Measurements from ENCODE around the gene ADPGK. TPM values are rescaled to one million over a fixed set of nuclear protein-coding genes. Genes with fewer than 3 reads are reported as not detected.

Gene ADPGK
- total RNA-seq, 1 donor from 2014 or later, result 67.3 TPM

- Histone ChIP-seq H4K20me1 (ENCODE audit: insufficient read depth, low read length) (no peaks in the 10 kb centered on the region), H3K9ac (ENCODE audit: low read length) (no peak overlapping the region), H3K4me2 (ENCODE audit: low read length) (no peak overlapping the region), H2AFZ (ENCODE audit: low read depth, low read length) (no peak overlapping the region), H3K27me3 (ENCODE audit: insufficient read depth, low read length) (no peaks in the 10 kb centered on the region), H3K27ac (ENCODE audit: low read depth, low read length) (no peak overlapping the region), H3K4me3 (ENCODE audit: insufficient read depth, low read depth, low read length) (no peak overlapping the region), H3K79me2 (ENCODE audit: insufficient read depth, low read length) (no peaks in the 10 kb centered on the region), H3K9me3 (ENCODE audit: insufficient read depth, low read depth, low read length) (no peaks in the 10 kb centered on the region), H3K36me3 (ENCODE audit: insufficient read depth, low read length) (no peaks in the 10 kb centered on the region), H3K4me1 (ENCODE audit: insufficient read depth, low read length) (no peaks in the 10 kb centered on the region)
- no peaks in the 10 kb centered on the region for H3K36me3 Mint-ChIP-seq (ENCODE audit: low read depth, unreplicated experiment)
- FAIRE-seq (no peak), DNase-seq (ENCODE audit: low read depth) (no peak)
- no peaks in the 10 kb centered on the region for H3K9me3 Mint-ChIP-seq (ENCODE audit: unreplicated experiment)
- H3K27ac Mint-ChIP-seq (ENCODE audit: unreplicated experiment), result peak overlapping the region; percentile 56
- H3K4me3 Mint-ChIP-seq (ENCODE audit: unreplicated experiment), result no peak overlapping the region
- H3K27me3 Mint-ChIP-seq (ENCODE audit: low read depth, unreplicated experiment), result no peaks in the 10 kb centered on the region
- peaks cover 10% of the 10 kb centered on the region for H3K4me1 Mint-ChIP-seq (ENCODE audit: low read depth, unreplicated experiment)
- no peak for TF ChIP-seq CTCF (IDR thresholded peaks at IDR 0.05; ENCODE audit: insufficient read depth, low read depth, low read length)
- TF ChIP-seq EZH2 (IDR thresholded peaks at IDR 0.05; ENCODE audit: insufficient read depth, low read length), result no peak
Observed at GRCh38 chr15:72801590-72802325, 18.2 kb upstream of the ADPGK start.

DNA sequence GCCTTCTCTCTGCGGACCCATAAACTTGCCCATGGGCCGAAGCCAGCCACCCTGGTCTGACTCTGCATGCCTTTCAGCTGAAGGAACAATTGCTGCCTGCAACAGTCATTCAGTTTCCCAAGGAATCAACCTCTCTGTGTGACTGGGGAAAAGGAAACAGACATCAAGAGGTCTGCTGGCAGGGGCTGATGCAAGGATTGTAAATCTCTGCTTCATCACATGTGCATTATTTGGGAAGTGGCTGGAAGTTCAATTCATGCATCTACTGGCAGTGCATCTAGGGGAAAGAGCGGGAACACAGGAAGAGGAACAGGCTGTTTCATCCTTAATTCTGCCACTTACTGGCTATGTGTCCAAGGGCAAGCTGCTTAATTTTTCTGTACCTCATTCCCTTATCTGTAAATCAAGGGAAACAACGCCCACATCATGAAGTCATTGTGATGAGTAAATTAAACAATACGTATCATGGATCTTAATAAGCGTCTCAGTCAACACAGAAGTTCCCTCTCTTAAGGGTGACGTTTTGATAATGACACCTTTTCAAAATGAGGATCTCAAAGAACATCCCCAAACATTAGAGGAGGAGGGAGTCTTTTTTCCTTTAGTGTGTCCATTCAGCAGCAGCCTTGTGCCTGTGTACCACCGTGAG lies 17.4 kb upstream of the ADPGK start:
- H2AFZ ChIP-seq (ENCODE audit: low read depth, low read length), result no peak overlapping the region
- no peaks in the 10 kb centered on the region for H4K20me1 ChIP-seq (ENCODE audit: insufficient read depth, low read length)
- H3K4me2 ChIP-seq (ENCODE audit: low read length), result no peak overlapping the region
- TF ChIP-seq CTCF (IDR thresholded peaks at IDR 0.05; ENCODE audit: insufficient read depth, low read depth, low read length) (no peak), EZH2 (IDR thresholded peaks at IDR 0.05; ENCODE audit: insufficient read depth, low read length) (no peak)
- H3K9ac ChIP-seq (ENCODE audit: low read length), result no peak overlapping the region
- FAIRE-seq (no peak), DNase-seq (ENCODE audit: low read depth) (no peak)
- Mint-ChIP-seq H3K27ac (ENCODE audit: unreplicated experiment) (peak overlapping the region; percentile 75), H3K9me3 (ENCODE audit: unreplicated experiment) (no peaks in the 10 kb centered on the region), H3K27me3 (ENCODE audit: low read depth, unreplicated experiment) (no peaks in the 10 kb centered on the region), H3K4me1 (ENCODE audit: low read depth, unreplicated experiment) (peaks cover 10% of the 10 kb centered on the region), H3K4me3 (ENCODE audit: unreplicated experiment) (no peak overlapping the region), H3K36me3 (ENCODE audit: low read depth, unreplicated experiment) (no peaks in the 10 kb centered on the region)
- H3K4me3 ChIP-seq (ENCODE audit: insufficient read depth, low read depth, low read length), result no peak overlapping the region
- no peaks in the 10 kb centered on the region for H3K4me1 ChIP-seq (ENCODE audit: insufficient read depth, low read length)
- H3K79me2 ChIP-seq (ENCODE audit: insufficient read depth, low read length), result no peaks in the 10 kb centered on the region
- H3K36me3 ChIP-seq (ENCODE audit: insufficient read depth, low read length), result no peaks in the 10 kb centered on the region
- H3K27ac ChIP-seq (ENCODE audit: low read depth, low read length), result no peak overlapping the region
- H3K27me3 ChIP-seq (ENCODE audit: insufficient read depth, low read length), result no peaks in the 10 kb centered on the region
- no peaks in the 10 kb centered on the region for H3K9me3 ChIP-seq (ENCODE audit: insufficient read depth, low read depth, low read length)

DNA sequence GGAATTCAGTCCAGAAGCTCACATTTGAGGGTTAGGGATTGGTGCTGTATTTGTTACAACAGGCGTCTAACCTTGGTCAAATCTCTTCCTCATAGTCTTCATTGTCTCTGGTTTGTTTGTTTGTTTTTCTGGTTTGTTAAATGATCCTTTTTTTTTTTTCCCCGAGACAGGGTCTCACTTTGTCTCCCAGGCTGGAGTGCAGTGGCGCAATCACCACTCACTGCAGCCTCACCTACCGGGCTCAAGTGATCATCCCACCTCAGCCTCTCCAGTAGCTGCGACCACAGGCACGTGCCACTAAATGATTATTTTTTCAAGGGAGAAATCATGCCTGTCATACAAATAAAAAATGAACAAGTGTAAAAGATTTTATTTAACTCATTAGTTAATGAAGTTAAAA lies 14.3 kb upstream of the ADPGK start:
- H3K36me3 Mint-ChIP-seq (ENCODE audit: low read depth, unreplicated experiment), result no peaks in the 10 kb centered on the region
- H3K79me2 ChIP-seq (ENCODE audit: insufficient read depth, low read length), result no peaks in the 10 kb centered on the region
- H3K4me1 Mint-ChIP-seq (ENCODE audit: low read depth, unreplicated experiment), result peaks cover 10% of the 10 kb centered on the region
- no peaks in the 10 kb centered on the region for H3K27me3 Mint-ChIP-seq (ENCODE audit: low read depth, unreplicated experiment)
- no peak overlapping the region for H2AFZ ChIP-seq (ENCODE audit: low read depth, low read length)
- no peak for TF ChIP-seq CTCF (IDR thresholded peaks at IDR 0.05; ENCODE audit: insufficient read depth, low read depth, low read length)
- TF ChIP-seq EZH2 (IDR thresholded peaks at IDR 0.05; ENCODE audit: insufficient read depth, low read length), result no peak
- H3K9me3 ChIP-seq (ENCODE audit: insufficient read depth, low read depth, low read length), result no peaks in the 10 kb centered on the region
- H3K27me3 ChIP-seq (ENCODE audit: insufficient read depth, low read length), result no peaks in the 10 kb centered on the region
- no peak overlapping the region for H3K27ac ChIP-seq (ENCODE audit: low read depth, low read length)
- no peaks in the 10 kb centered on the region for H3K4me1 ChIP-seq (ENCODE audit: insufficient read depth, low read length)
- H3K4me2 ChIP-seq (ENCODE audit: low read length), result no peak overlapping the region
- no peak overlapping the region for H3K27ac Mint-ChIP-seq (ENCODE audit: unreplicated experiment)
- DNase-seq (ENCODE audit: low read depth) (no peak), FAIRE-seq (no peak)
- H3K9ac ChIP-seq (ENCODE audit: low read length), result no peak overlapping the region
- no peaks in the 10 kb centered on the region for H3K9me3 Mint-ChIP-seq (ENCODE audit: unreplicated experiment)
- H3K36me3 ChIP-seq (ENCODE audit: insufficient read depth, low read length), result no peaks in the 10 kb centered on the region
- H4K20me1 ChIP-seq (ENCODE audit: insufficient read depth, low read length), result no peaks in the 10 kb centered on the region
- peak overlapping the region; percentile 65 for H3K4me3 Mint-ChIP-seq (ENCODE audit: unreplicated experiment)
- H3K4me3 ChIP-seq (ENCODE audit: insufficient read depth, low read depth, low read length), result no peak overlapping the region

Data from astrocyte (in vitro differentiated cells and primary cell).